Measurements from ENCODE around the gene LIPA.
"Not testable (repeated sequence)": the region's sequence is repeated elsewhere in the genome, so short reads cannot be mapped to it uniquely, and the experiment has no call there.

DNA sequence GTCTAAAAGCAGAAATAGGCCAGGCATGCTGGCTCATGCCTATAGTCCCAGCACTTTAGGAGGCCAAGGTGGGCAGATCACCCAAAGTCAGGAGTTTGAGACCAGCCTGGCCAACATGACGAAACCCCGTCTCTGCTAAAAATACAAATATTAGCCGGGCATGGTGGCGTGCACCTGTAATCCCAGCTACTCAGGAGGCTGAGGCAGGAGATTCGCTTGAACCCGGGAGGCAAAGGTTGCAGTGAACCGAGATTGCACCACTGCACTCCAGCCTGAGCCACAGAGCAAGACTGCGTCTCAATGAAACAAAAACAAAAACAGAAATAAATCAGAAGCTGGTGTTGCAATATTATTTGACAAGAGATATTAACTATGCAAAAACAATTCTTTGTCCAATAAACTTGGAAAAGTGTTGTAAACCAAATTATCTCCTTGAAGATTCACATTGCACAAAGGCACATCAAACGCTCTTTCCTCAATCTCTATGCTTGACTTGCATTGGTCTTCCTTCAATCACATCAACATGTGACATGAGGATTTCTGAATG lies 83.1 kb downstream of the LIPA start:
- not testable (repeated sequence) for TF ChIP-seq CTCF (conservative IDR thresholded peaks at IDR 0.05; ENCODE audit: low read depth, low read length); EZH2 (IDR thresholded peaks at IDR 0.05; ENCODE audit: borderline replicate concordance, low read depth, low read length, poor library complexity, severe bottlenecking)

Data from A673 (cell line).